Hepatic stellate cell (primary cell): ENCODE data around the gene NOS2.
"Not testable (repeated sequence)": the region's sequence is repeated elsewhere in the genome, so short reads cannot be mapped to it uniquely, and the experiment has no call there.

Experiments
- DNase-seq: peaks from one replicate; pipeline ENCODE4 v3.0.0; 2011; ENCODE audit warnings: low spot score

NOS2 gene

GRCh38 chr17:27754549-27754948 lies 45.8 kb downstream of the NOS2 start:
- no peak for DNase-seq

- DNase-seq = not testable (repeated sequence)
These were observed 46.6 kb downstream of the NOS2 start for GRCh38 chr17:27753726-27754125.

DNA sequence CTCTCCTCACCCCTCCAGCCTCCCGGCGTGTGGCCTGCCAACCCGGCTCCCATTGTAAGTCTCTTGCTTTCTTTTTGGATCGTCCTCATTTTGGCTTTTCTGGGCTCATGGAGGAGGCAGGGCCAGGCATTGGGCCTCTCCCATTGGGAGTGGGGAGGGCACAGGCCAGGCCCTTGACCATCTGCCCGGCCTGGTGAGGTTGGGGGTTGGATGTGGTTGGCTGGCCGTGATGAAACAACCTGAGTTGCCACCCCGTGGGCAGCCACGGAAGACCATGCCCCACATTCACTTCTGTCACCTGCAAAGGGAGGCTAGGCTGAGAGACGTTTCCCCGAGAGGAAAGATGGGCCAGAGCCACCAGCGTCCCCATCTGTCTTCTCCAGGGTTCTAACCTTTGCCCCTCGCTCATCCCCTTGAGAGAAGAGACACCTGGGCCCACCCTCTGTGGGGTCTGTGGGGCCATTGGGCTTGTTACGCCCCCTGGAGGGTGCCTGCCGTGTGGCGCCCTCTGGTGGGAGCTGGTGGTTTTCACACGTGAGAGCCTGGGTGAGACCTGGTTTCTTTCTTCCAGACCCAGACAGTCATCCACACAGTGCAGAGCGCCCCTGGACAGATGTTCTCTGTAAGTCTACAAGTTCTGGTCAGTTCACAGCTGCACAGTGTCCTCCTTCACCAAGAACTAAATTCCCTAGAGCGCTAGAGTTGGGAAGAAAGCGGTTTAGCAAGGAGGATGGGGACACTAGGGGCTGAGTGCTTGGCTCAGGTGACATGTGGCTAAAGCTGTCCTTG lies 47.3 kb downstream of the NOS2 start:
- not testable (repeated sequence) for DNase-seq

- DNase-seq = no peak
These were observed 48.5 kb downstream of the NOS2 start for GRCh38 chr17:27751622-27752490.

- DNase-seq = no peak
These were observed 49.2 kb downstream of the NOS2 start for GRCh38 chr17:27751166-27751565.

DNA sequence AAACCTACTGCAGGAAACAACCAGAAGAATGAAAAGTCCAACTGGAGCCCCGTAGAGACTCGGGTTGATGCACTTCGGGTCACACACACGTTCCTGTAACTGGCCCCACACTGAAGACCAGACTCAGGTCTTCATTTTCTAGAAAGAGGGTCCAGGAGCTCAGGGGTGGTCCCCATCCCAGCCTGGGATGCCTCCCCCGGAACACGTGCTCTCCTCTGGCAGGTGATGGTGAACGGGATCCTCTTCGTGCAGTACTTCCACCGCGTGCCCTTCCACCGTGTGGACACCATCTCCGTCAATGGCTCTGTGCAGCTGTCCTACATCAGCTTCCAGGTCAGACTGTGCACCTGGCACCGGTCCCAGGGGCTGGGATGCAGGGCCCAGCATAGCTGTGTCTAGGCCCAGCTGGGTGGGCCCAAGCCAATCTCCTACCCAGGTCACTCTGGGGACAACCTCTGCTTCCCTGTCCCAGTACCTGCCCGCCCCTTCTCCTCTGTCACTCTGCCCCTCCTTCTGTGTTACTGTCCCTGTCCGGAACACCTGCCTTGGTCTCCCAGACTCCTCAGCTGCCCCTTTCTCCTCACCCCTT lies 50.7 kb downstream of the NOS2 start:
- not testable (repeated sequence) for DNase-seq

DNA sequence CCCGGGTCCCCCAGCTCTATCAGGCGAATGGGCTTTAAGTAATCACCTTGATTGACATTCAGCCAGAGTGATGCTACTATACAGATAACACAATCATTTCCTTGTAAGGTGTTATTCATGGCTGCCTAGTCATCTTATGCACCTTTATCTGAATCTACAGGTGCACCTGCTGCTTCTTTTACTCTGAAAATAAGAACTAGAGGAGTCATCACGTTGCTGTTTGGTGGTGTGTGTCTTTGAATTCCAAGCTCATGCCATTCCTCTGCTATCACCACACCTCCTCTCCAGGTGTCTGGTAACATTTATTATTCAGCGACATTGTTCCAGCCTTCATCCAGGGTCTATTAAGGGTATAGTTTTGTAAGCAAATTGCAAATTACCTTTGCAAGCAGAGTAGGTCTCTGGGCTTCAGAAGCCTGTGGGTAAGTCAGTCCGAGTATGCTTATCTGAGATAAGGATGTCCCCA lies 51.9 kb downstream of the NOS2 start:
- DNase-seq = no peak

- DNase-seq = no peak
These were observed 52.6 kb downstream of the NOS2 start for GRCh38 chr17:27747462-27748359.

- DNase-seq = no peak
These were observed 53.4 kb downstream of the NOS2 start for GRCh38 chr17:27746881-27747280.

DNA sequence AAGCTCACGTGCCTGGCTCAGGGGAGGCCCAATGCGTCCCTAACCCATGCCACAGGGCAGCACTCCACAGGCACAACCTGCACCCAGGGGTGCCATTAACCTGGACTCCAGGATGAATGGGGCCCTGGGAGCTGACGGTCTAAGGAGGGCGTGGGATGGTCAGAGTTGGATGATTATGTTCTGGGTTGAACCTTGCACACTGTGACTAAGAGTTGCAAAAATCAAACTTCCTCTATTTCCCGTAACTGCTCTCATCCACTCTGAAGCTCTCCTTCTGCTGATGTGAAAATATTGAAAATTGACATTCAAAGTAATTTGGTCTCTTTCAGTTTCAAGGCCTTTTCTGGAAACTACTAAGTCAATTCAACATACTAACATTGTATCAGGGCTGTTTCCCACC lies 54.0 kb downstream of the NOS2 start:
- not testable (repeated sequence) for DNase-seq

- not testable (repeated sequence) for DNase-seq
These were observed 55.0 kb downstream of the NOS2 start for GRCh38 chr17:27745207-27745830.

GRCh38 chr17:27743281-27743885 lies 56.9 kb downstream of the NOS2 start:
- DNase-seq = no peak

DNA sequence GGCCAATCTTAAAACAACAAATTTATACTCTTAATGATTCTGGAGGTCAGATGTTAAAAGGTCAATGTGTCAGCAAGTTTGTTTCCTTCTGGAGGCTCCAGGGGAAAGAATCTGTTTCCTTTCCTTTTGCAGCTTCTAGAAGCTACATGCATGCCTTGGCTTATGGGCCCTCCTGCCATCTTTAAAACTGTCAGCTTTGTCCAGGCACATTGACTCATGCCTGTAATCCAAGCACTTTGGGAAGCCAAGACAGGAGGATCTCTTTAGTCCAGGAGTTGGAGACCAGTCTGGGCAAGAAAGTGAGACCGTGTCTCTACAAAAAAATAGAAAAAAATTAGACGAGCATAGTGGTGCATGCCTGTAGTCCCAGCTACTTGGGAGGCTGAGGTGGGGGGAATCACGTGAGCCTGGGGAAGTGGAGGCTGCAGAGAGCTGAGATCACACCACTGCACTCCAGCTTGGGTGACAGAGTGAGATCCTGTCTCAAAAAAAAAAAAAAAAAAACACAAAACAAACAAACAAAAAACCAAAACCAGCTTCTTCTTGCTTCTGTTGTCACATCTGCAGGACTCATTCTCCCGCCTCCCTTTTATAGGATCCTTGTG lies 58.3 kb downstream of the NOS2 start:
- no peak for DNase-seq

GRCh38 chr17:27741361-27741861 lies 58.9 kb downstream of the NOS2 start:
- no peak for DNase-seq

- not testable (repeated sequence) for DNase-seq
These were observed 59.8 kb downstream of the NOS2 start for GRCh38 chr17:27740541-27740940.

GRCh38 chr17:27733773-27734172 lies 66.6 kb downstream of the NOS2 start:
- no peak for DNase-seq

- not testable (repeated sequence) for DNase-seq
These were observed 67.6 kb downstream of the NOS2 start for GRCh38 chr17:27732746-27733145.

- DNase-seq = not testable (repeated sequence)
These were observed 74.3 kb downstream of the NOS2 start for GRCh38 chr17:27725982-27726381.

GRCh38 chr17:27721797-27722196 lies 78.5 kb downstream of the NOS2 start:
- no peak for DNase-seq
